GM21717 (cell line): ENCODE measurements around the gene SARDH.

Experiments used
- ATAC-seq: cut with Tn5 transposase; IDR thresholded peaks from one replicate; pipeline ENCODE4 v1.9.1; 2021; ENCODE audit warnings: mild to moderate bottlenecking, moderate library complexity; ENCODE audit not compliant: unreplicated experiment

Gene SARDH

GRCh38 chr9:133735415-133735775, 2.8 kb downstream of the SARDH start:
- no peak for ATAC-seq

- no peak for ATAC-seq
Observed at GRCh38 chr9:133734590-133735414, 3.4 kb downstream of the SARDH start.

- ATAC-seq: no peak
Observed at GRCh38 chr9:133733796-133734533, 4.2 kb downstream of the SARDH start.

GRCh38 chr9:133733421-133733795, 4.7 kb downstream of the SARDH start:
- ATAC-seq: no peak

GRCh38 chr9:133732639-133733408, 5.3 kb downstream of the SARDH start:
- ATAC-seq: no peak

- no peak for ATAC-seq
Observed at GRCh38 chr9:133731876-133732638, 6.1 kb downstream of the SARDH start.

- no peak for ATAC-seq
Observed at GRCh38 chr9:133730994-133731715, 7.0 kb downstream of the SARDH start.

GRCh38 chr9:133729617-133730281, 8.4 kb downstream of the SARDH start:
- ATAC-seq: no peak

- ATAC-seq: no peak
Observed at GRCh38 chr9:133728856-133729616, 9.1 kb downstream of the SARDH start.

GRCh38 chr9:133727876-133728441, 10.2 kb downstream of the SARDH start:
- ATAC-seq: no peak

GRCh38 chr9:133727277-133727875, 10.8 kb downstream of the SARDH start:
- ATAC-seq: no peak

- ATAC-seq: no peak
Observed at GRCh38 chr9:133726401-133727276, 11.5 kb downstream of the SARDH start.

- ATAC-seq: no peak
Observed at GRCh38 chr9:133725886-133726285, 12.3 kb downstream of the SARDH start.

GRCh38 chr9:133718563-133719315, 19.4 kb downstream of the SARDH start:
- ATAC-seq: no peak

GRCh38 chr9:133717113-133718031, 20.8 kb downstream of the SARDH start:
- ATAC-seq: no peak
